ENCODE data around the gene POM121L2.

Gene POM121L2

GRCh38 chr6:27312146-27312949 lies at the start of gene POM121L2:
TSS of gene POM121L2 (minus strand) at chr6:27312273. CDS start at chr6:27312170, 103 bp downstream.
- peak; percentile 16 to 25 for DNase-seq (ENCODE audit: low read depth in 2 of 2, low spot score in 1 of 2)

DNA sequence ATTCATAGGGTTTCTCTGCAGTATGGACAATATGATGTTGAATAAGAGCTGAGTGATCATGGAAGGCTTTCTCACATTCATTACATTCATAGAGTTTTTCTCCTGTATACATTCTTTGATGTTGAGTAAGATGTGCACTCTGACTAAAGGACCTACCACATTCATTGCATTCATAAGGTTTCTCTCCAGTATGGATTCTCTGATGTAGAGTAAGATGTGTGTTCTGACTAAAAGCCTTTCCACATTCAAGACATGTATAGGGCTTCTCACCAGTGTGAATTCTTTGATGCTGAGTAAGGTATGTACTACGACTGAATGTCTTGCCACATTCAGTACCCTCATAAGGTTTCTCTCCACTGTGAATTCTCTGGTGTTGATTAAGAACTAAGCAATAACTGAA lies 47.2 kb upstream of the POM121L2 start:
- no peak for DNase-seq (ENCODE audit: low read depth in 2 of 2, low spot score in 1 of 2)

DNA sequence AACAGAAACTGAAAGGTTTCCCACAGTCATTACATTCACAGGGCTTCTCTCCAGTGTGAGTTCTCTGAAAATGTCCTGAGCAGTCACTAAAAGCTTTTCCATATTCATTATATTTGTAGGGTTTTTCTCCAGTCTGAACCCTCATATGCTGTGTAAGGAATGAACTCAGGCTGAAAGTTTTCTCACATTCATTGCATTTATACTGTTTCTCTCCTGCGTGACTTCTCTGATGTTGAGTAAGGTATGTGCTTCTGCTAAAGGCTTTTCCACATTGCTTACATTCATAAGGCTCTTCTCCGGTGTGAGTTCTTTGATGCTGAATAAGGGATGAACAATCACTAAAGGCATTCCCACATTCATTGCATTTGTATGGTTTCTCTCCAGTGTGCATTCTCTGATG lies 46.7 kb upstream of the POM121L2 start:
- no peak for DNase-seq (ENCODE audit: low read depth in 2 of 2, low spot score in 1 of 2)

DNA sequence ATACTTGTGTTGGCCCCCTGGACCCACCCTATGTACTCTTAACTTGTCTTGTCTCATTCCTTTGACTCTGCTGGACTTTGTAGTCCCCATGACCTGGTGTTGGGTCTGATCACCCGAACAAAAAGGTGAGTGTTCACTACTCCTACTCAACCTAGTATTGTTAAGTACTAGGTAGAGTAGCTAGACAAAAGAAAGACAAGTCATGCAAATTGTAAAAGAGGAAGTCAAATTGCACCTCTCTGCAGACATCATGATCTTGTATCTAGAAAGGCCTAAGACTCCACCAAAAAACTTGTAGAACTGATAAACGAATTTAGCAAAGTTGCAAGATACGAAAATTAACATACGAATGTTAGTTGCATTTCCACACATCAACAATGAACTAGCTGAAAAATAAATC lies 40.8 kb upstream of the POM121L2 start:
- DNase-seq (ENCODE audit: low read depth in 2 of 2, low spot score in 1 of 2): no peak

- no peak for DNase-seq (ENCODE audit: low read depth in 2 of 2, low spot score in 1 of 2)
These were observed 22.1 kb upstream of the POM121L2 start for GRCh38 chr6:27334141-27334540.

- no peak for DNase-seq (ENCODE audit: low read depth in 2 of 2, low spot score in 1 of 2)
These were observed 21.6 kb upstream of the POM121L2 start for GRCh38 chr6:27333642-27334040.

GRCh38 chr6:27332692-27333641 lies 20.9 kb upstream of the POM121L2 start:
- peak; percentile 4 to 21 for DNase-seq (ENCODE audit: low read depth in 2 of 2, low spot score in 1 of 2)

GRCh38 chr6:27327023-27327738 lies 15.1 kb upstream of the POM121L2 start:
- DNase-seq (ENCODE audit: low read depth in 2 of 2, low spot score in 1 of 2): no peak

DNA sequence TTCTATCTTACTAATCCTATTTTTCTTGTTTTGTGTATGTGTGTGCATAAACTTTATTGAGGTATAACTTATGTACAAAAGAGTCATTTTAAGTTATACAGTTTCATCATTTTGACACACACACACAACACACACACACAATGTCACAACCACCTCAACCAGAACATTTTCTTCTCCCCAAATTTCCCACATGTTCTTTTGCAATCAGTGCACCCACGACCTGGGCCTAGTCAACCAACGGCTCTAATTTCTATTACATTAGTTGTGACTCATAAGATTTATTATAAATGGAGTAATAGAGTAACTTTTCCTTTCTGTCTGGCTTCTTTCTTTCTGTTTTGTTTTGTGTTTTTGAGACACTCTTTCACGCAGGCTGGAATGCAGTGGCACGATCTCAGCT lies 9.8 kb upstream of the POM121L2 start:
- no peak for DNase-seq (ENCODE audit: low read depth in 2 of 2, low spot score in 1 of 2)

- no peak for DNase-seq (ENCODE audit: low read depth in 2 of 2, low spot score in 1 of 2)
These were observed 9.3 kb upstream of the POM121L2 start for GRCh38 chr6:27321370-27321769.

DNA sequence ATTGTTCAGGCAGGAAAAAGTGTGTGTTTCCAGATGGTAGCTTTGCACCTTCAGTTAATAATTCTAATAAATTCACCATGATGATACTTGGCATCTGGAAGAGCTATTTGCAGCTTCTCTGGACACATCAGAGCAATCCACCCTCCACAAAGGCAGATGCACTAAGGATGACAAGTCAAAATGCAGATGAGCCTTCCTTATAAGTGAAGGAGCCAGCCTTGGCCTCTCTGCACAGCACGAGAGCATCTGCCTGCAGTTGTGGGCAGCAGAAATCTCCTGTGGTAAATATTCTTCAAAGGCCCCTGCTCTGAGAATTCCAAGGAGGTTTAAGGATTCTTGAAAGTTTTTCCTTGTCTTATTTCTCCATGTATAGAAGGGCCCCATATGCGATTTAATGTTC lies 6.9 kb upstream of the POM121L2 start:
- DNase-seq (ENCODE audit: low read depth in 2 of 2, low spot score in 1 of 2): no peak

DNA sequence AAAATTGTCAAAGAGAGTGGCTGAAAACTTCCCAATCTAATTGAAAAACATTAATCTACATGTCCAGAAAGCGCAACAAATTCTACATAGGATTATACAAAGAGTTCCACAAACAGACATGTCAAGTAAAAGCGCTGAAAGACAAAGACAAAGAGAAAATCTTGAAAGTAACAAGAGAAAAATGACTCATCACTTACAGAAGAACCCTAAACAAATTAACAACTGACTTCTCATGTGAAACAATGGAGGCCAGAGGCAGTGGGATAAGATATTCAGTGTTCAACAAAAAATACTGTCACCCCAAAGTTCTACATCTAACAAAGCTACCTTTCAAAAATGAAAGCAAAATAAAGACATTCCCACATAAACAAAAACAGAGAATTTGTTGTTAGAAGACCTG lies 2.0 kb upstream of the POM121L2 start:
- no peak for DNase-seq (ENCODE audit: low read depth in 2 of 2, low spot score in 1 of 2)

GRCh38 chr6:27312950-27313271 lies 838 bp upstream of the POM121L2 start:
- no peak for DNase-seq (ENCODE audit: low read depth in 2 of 2, low spot score in 1 of 2)

- DNase-seq (ENCODE audit: low read depth in 2 of 2, low spot score in 1 of 2): no peak
These were observed 297 bp downstream of the POM121L2 start for GRCh38 chr6:27311806-27312145.

DNA sequence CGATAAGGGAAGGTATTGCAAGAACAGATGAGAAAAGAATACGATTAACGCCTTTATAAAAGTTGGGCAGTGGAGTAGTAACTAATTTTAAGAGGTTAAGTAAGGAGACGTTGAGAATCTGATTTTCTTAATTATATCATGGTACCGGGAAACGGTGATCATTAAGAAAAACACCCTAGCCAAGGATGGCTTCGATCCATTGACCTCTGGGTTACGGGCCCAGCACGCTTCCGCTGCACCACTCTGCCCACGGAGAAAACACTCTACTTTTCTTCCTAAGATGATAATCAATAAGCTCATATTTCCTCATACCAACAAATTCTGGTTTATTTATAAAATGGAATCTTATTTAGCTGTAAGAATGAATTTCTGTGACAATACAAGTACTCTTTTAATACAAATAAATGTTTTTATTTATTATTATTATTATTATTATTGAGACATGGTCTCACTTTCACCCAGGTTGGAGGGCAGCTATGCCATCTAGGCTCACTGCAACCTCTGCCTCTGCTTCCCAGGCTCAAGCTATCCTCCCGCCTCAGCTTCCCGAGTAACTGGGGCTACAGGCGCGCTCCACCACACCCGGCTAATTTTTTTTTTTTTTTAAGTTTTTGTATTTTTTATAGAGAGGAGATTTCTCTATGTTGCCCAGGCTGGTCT lies 8.3 kb downstream of the POM121L2 start:
- DNase-seq (ENCODE audit: low read depth in 2 of 2, low spot score in 1 of 2): no peak

DNA sequence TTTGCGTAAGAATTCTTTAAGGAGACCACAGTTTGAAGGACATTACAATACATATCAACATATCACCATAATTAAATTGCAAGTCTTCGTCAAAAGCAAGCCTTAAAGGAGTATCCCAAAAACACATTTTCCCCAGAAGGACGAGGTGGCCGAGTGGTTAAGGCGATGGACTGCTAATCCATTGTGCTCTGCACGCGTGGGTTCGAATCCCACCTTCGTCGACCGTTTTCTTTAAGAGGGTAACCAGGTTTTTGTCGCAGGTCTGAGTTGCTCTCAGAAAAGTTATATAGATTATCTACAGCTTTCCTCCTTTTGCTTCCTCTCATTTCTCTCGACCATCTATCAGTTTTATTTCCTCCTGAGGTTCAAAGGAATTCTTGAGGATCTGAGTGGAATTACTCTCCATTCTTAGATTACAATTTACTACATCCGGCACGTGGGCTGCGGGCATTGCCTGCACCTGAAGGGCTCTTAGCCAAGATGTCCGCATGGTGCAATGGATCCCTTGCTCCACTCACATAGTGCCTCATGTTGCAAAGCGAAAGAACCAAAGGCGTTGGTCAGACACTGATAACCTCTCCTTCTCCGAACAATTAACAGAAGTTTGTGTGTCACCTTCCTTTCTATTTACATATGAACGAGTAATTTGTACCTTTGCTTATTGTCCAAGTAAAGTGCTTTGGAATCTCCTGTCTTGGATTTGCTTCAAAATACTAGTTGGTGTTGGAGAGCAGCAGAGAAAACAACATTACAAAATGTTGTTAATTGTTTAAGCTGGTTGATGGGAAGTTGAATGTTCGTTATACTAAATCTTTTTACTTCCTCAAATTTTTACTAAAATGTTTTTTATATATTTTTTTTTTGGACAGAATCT lies 14.0 kb downstream of the POM121L2 start:
- DNase-seq (ENCODE audit: low read depth in 2 of 2, low spot score in 1 of 2): no peak

DNA sequence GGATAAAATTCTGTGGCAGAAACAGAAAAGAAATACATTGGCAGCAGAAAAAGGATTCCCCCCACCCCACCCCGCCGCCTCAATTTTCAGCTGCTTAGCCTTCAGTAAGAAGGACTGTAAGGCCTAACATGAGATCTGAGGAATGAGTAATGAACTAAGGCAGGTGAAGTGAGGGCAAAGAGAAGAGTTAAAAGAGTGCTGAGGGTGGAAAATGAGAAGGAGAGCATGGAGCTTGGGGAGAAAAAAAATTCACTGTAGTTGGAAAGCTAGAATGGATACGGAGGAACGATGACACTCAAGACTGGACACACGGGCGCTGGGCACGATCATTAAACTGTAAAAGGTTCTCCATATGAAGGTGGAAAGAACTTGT lies 14.6 kb downstream of the POM121L2 start:
- no peak for DNase-seq (ENCODE audit: low read depth in 2 of 2, low spot score in 1 of 2)

DNA sequence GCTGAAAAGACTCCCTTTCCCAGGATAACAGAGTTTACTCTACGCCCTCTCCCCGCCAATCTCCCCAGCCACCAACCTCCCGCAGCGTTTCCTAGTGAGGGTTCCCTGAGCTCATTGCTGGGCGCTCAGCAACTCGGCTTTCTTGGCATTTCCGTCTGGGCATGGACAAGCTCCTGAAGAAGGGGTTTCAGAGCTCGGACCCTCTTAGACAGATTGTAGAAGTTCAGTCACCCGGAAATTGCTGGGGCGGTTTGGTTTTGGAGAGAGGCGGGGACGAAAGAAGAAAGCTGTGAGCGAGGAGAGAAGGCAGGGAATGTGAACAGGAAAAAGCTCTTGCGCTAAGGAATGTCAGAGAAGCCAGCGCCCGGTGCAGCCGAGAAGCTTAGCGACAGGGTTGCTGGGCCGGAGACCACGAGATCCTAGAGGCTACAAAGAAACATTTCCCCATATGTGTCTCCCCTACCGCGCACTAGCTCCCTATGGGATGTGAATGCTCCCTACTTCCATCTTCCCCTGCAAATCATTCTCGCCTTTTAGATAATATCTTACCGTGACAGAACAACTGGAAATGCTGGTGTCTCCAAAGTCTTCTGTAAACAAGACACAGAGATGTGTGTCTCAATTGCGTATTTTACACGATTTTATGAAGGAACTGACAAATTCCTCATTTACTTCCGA lies 15.8 kb downstream of the POM121L2 start:
- DNase-seq (ENCODE audit: low read depth in 2 of 2, low spot score in 1 of 2): no peak

DNA sequence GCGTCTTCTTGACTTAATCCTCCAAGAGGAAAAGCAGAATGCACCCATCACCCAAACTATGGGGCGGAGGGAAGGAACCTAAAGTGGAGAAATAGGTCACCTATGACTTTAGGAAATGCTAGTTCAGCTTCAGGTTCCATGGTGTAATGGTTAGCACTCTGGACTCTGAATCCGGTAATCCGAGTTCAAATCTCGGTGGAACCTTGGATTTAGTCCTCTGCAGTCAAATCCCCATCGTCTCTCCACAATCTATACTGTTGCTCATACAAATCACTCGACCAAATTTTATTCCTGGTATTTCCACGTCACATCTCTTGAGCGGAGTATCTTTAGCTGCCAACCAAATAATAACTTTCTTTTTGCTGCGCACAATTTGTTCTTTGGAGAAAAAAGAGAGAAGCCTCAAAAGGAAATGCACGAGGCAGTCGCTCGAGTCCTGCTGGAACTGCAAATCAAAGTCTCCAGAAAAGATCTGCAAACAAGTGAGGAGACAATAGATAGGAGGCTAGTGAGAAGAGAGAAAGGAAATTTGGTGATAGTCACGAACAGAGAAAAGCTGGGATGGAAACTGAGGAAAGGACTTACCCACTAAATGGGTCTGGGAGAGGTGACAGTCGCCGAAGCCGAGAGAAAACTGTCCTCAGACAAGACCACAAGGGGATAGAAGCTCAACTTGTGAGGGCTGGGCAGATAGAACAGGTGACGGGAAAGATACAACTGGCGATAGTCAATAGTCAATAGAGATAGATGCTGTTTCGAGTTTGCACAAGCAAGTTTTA lies 16.6 kb downstream of the POM121L2 start:
- no peak for DNase-seq (ENCODE audit: low read depth in 2 of 2, low spot score in 1 of 2)
